Osteoblast (primary cell): ENCODE results near the gene SERPINI1. TPM values are rescaled to one million over a fixed set of nuclear protein-coding genes. Genes with fewer than 3 reads are reported as not detected.

Source experiments
- DNase-seq: peaks from one replicate; pipeline ENCODE4 v3.0.0; 2011; ENCODE audit warnings: low spot score, mixed read lengths; ENCODE audit not compliant: insufficient read length; ENCODE audit errors: missing footprints
- H2AFZ ChIP-seq: 2 replicates; pipeline ENCODE4 v1.6.0; 2011; ENCODE audit warnings: mild to moderate bottlenecking, low read length
- H3K27ac ChIP-seq: 2 replicates; pipeline ENCODE4 v1.5.1; 2011; ENCODE audit warnings: mild to moderate bottlenecking, low read depth, low read length, moderate library complexity
- H3K27me3 ChIP-seq: 2 replicates; pipeline ENCODE4 v1.6.0; 2012; ENCODE audit warnings: mild to moderate bottlenecking, control low read depth, inconsistent platforms, low read length, moderate library complexity; ENCODE audit not compliant: insufficient read depth
- H3K36me3 ChIP-seq: 2 replicates; pipeline ENCODE4 v1.5.1; 2011; ENCODE audit warnings: mild to moderate bottlenecking, low read length, control low read depth, moderate library complexity; ENCODE audit not compliant: insufficient read depth
- H3K4me1 ChIP-seq: 2 replicates; pipeline ENCODE4 v1.5.1; 2011; ENCODE audit warnings: mild to moderate bottlenecking, low read length, control low read depth, moderate library complexity; ENCODE audit not compliant: insufficient read depth
- H3K4me2 ChIP-seq: 2 replicates; pipeline ENCODE4 v1.6.0; 2011; ENCODE audit warnings: mild to moderate bottlenecking, low read length; ENCODE audit not compliant: insufficient read depth
- H3K4me3 ChIP-seq: fragments of 200-600 bp; sonication (generic); 3 replicates; pipeline ENCODE4 v1.5.1; 2012; ENCODE audit warnings: mild to moderate bottlenecking, low read length, inconsistent platforms; ENCODE audit not compliant: insufficient read depth
- H3K79me2 ChIP-seq: 2 replicates; pipeline ENCODE4 v1.6.0; 2012; ENCODE audit warnings: mild to moderate bottlenecking, low read length, control low read depth, inconsistent platforms; ENCODE audit not compliant: insufficient read depth
- H3K9me3 ChIP-seq: 2 replicates; pipeline ENCODE4 v1.5.1; 2011; ENCODE audit warnings: low read depth, low read length, control low read depth
- H4K20me1 ChIP-seq: 2 replicates; pipeline ENCODE4 v1.6.0; 2012; ENCODE audit warnings: mild to moderate bottlenecking, low read length, control low read depth; ENCODE audit not compliant: insufficient read depth
- total RNA-seq: library from RNA; depleted of rRNA; stranded (reverse); fragments of >200 nt; gene quantifications from 2 replicates; pipeline ENCODE4 v1.2.3, GENCODE V29; 2012
- TF ChIP-seq, protein P1 (sequence below): IDR thresholded peaks from 2 replicates; pipeline ENCODE4 v1.5.1; 2011; ENCODE audit warnings: mild to moderate bottlenecking, low read depth, low read length, moderate library complexity; ENCODE audit errors: extremely low read depth

SERPINI1 gene
- total RNA-seq, 1 donor, result 1.4 TPM

DNA sequence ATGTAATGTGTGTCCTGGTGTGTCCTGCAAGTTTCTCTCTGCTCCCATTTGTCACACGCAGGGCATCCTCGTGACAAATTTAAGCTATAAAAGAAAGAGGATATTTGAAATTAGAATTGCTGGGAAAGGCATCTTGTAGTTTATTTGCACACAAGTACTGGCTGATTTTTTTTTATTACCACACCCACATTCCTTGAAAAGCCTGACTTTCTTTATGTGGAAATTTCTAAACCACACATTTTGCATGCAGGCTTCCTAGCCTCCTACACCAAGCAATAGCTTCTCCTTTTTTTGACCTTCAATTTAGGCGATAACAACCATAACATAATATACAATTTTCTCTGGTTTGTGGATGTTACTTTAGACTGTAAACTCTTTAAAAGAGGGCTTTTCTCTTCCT is 126.1 kb downstream of the SERPINI1 start:
- Histone ChIP-seq H4K20me1 (no peaks in the 10 kb centered on the region), H2AFZ (no peak overlapping the region), H3K4me2 (no peak overlapping the region), H3K4me1 (no peaks in the 10 kb centered on the region), H3K27me3 (no peaks in the 10 kb centered on the region), H3K4me3 (no peak overlapping the region), H3K36me3 (no peaks in the 10 kb centered on the region), H3K9me3 (no peaks in the 10 kb centered on the region), H3K27ac (no peak overlapping the region), H3K79me2 (no peaks in the 10 kb centered on the region)
- peak; percentile 14 for DNase-seq
- TF ChIP-seq, protein P1, sequence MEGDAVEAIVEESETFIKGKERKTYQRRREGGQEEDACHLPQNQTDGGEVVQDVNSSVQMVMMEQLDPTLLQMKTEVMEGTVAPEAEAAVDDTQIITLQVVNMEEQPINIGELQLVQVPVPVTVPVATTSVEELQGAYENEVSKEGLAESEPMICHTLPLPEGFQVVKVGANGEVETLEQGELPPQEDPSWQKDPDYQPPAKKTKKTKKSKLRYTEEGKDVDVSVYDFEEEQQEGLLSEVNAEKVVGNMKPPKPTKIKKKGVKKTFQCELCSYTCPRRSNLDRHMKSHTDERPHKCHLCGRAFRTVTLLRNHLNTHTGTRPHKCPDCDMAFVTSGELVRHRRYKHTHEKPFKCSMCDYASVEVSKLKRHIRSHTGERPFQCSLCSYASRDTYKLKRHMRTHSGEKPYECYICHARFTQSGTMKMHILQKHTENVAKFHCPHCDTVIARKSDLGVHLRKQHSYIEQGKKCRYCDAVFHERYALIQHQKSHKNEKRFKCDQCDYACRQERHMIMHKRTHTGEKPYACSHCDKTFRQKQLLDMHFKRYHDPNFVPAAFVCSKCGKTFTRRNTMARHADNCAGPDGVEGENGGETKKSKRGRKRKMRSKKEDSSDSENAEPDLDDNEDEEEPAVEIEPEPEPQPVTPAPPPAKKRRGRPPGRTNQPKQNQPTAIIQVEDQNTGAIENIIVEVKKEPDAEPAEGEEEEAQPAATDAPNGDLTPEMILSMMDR, result no peak

DNA sequence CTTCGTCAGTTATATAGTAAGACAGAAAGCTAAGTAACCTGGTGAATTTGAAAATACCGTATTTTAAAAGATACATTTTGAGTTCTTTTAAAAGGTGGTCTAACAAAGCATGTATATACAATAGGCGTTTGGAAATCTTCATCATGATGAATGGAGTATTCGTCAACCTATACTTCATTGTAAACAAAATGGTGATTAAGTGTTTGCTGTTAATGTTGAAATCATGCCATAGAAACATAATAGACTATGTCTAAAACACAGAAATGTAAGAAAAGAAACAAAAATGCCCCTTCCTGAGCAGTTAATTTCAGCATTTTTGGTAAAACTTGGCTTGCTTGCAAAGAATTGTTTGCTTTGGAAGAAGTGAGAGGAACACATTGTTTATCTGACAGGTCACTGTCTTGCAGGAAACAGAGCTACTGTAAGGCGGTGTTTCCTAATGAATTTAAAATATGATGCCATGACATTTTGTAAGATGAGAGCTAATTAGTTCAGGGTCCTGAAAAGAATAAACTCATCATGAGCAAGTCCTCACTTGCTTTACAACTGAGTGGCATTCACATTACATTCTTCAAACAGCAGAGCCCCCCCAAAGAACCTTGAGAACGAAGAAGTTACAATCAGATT is 126.7 kb downstream of the SERPINI1 start:
- no peak overlapping the region for H2AFZ ChIP-seq
- TF ChIP-seq, protein P1, result no peak
- H3K27ac ChIP-seq, result no peak overlapping the region
- no peak overlapping the region for H3K4me2 ChIP-seq
- no peak overlapping the region for H3K4me3 ChIP-seq
- H4K20me1 ChIP-seq, result no peaks in the 10 kb centered on the region
- H3K4me1 ChIP-seq, result no peaks in the 10 kb centered on the region
- no peaks in the 10 kb centered on the region for H3K36me3 ChIP-seq
- H3K79me2 ChIP-seq, result no peaks in the 10 kb centered on the region
- no peaks in the 10 kb centered on the region for H3K27me3 ChIP-seq
- H3K9me3 ChIP-seq, result no peaks in the 10 kb centered on the region
- DNase-seq, result no peak

DNA sequence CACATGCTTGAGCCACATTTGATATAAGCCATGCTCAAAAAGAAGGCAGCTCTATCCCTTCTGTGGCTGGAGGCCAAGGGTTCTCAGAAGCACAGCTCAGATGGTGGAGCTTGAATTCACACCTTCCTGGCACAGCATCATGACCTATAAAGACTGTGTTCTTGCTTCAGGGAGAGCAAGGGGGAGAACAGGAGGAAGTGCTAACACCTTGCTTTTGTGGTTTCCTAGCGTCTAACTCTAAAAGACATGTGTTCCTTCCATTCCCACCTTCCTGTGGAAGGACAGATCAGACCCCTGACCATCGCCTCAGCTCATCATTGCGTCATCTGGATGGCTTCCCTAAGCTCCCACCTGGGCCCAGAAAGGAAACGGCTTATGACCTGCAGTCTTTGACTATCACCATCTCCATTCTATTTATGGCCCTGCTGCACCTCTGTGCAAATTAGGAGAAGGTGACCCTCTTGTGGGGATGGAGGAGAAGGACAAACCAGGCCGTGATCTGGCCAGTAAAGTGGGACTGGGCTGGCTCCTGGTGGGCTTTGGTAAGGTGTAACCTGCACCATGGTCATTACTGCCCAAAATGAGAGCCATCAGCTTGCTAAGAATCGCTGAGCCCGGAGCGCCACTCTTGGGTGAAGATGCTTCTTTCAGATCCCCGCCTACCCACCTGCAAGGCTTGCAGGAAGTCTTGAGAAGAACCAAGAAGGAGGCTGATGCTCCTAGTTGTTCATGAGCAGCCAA is 128.5 kb downstream of the SERPINI1 start:
- H3K9me3 ChIP-seq, result no peaks in the 10 kb centered on the region
- no peak overlapping the region for H3K4me2 ChIP-seq
- no peaks in the 10 kb centered on the region for H3K36me3 ChIP-seq
- no peaks in the 10 kb centered on the region for H3K27me3 ChIP-seq
- no peak overlapping the region for H2AFZ ChIP-seq
- H3K27ac ChIP-seq, result no peak overlapping the region
- TF ChIP-seq, protein P1, result no peak
- H3K4me3 ChIP-seq, result no peak overlapping the region
- H4K20me1 ChIP-seq, result no peaks in the 10 kb centered on the region
- H3K79me2 ChIP-seq, result no peaks in the 10 kb centered on the region
- no peak for DNase-seq
- H3K4me1 ChIP-seq, result no peaks in the 10 kb centered on the region

DNA sequence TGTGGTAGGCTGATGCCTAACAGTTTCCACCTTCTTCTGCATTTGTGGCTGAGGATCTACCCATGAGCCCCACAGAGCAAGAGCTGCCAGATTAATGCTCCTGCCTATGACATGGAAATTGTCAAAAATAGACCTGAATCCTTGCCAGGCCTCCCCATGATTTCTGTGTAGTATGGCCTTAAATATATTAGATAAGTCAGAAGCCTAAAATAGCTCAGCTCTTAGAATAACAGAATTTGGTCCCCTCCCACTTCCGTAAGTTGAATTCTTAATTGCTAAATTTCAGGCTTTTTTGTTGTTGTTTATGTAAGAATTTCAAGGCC is 129.0 kb downstream of the SERPINI1 start:
- H3K36me3 ChIP-seq, result no peaks in the 10 kb centered on the region
- H2AFZ ChIP-seq, result no peak overlapping the region
- no peak for DNase-seq
- H3K4me1 ChIP-seq, result no peaks in the 10 kb centered on the region
- H3K79me2 ChIP-seq, result no peaks in the 10 kb centered on the region
- H3K9me3 ChIP-seq, result no peaks in the 10 kb centered on the region
- no peaks in the 10 kb centered on the region for H4K20me1 ChIP-seq
- H3K4me2 ChIP-seq, result no peak overlapping the region
- no peak overlapping the region for H3K4me3 ChIP-seq
- no peaks in the 10 kb centered on the region for H3K27me3 ChIP-seq
- no peak overlapping the region for H3K27ac ChIP-seq
- TF ChIP-seq, protein P1, result no peak
